HG03558 (cell line): ENCODE data around the gene ZNF506.
"Not testable (repeated sequence)": the region's sequence is repeated elsewhere in the genome, so short reads cannot be mapped to it uniquely, and the experiment has no call there.

Experiments used
- ATAC-seq: cut with Tn5 transposase; IDR thresholded peaks from one replicate; pipeline ENCODE4 v1.9.1; 2021; ENCODE audit warnings: moderate number of reproducible peaks; ENCODE audit not compliant: unreplicated experiment; ENCODE audit errors: extremely low read depth

Gene ZNF506

GRCh38 chr19:19746286-19747213 lies 75.0 kb downstream of the ZNF506 start:
- no peak for ATAC-seq

DNA sequence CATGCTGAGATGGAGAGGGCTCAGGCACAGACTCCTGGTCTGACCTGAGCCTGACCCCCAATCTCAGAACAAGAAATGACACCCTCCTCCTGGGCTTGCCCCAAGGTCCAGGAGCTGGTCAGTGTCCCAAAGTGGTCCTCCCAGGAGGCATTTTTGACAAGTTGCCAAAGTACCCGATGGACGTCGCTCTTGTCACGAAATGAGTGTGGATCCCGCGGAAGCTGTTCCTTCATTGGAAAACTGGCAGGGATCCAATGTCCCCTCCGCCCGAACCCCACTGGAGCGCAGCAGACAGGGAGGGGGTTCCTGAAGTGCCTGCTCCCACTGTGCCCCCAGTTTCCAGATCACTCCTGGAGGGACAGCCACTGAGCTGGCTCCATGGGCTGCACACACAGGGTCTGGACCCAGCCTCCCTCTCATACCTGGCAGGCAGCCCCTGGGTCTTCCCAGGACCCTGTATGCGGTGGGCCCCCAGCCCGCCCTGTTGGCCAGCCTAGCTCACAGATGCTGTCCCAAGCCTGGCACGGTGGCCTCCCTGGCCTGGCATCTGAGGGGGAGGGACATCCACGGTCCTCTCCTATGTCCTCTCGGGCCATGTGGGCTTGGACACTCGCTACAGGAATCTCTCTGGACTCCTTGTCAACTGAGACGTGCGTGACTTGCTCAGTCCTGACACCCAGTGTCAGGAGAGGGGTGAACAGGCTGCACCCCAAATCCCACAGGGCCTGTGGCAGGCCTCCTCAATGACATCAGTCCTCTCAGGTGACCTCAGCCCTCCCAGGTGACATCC lies 75.9 kb downstream of the ZNF506 start:
- no peak for ATAC-seq

DNA sequence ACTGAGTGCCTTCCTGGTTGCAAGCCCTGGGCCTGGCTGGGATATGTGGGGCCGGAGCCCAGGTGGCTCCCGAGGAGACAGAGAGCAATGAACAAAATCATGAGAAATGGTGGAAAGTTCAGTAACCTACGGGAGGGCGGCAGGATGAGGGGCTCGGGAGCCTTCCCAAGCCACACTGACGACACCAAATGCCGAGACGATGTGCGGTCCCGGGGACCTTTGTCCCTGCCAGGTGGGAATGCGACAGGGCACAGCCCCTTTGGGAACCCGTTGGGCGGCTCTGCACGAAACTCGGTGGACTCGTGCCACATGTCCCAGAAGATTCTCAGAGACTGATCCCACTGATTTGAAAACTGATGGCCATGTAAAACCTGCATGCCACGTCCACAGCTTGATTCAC lies 76.9 kb downstream of the ZNF506 start:
- ATAC-seq, result no peak

DNA sequence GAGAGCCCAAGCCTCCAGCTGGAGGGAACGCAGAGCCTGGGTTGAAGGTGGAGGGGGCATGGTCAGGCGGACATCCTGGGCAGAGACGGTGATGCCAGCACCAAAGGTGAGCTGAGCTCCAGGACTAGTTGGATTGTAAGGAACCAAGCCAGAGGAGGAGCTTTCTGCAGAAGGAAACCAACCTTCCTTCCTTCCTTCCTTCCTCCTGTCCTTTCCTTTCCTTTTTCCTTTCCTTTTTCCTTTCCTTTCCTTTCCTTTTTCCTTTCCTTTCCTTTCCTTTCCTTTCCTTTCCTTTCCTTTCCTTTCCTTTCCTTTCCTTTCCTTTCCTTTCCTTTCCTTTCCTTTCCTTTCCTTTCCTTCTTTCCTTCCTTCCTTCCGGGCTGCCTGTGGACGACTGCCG lies 77.6 kb downstream of the ZNF506 start:
- not testable (repeated sequence) for ATAC-seq

DNA sequence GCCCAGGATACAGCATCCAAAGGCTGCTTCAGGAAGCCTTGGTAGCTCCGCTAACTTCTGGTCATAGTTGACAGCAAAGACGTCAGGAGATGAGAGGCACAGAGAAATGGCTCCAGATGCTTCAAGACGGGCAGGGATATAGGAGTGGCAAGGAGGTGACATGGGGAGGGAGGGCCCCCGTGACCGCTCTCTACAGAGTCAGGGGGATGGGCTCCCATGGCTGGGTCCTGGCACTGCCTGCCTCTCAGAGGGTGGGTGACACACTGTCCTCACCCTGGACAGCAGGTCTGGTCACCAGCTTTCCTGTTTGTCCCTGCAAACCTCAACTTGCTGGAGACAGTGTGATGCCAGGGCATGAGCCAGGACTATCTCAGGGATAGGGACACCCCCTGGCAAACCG lies 78.4 kb downstream of the ZNF506 start:
- no peak for ATAC-seq

- no peak for ATAC-seq
Measured at GRCh38 chr19:19742773-19743172, 78.8 kb downstream of the ZNF506 start.
